ENCODE results near the gene LHFPL6.

LHFPL6 gene

GRCh38 chr13:39379667-39380655 is 223.0 kb downstream of the LHFPL6 start:
- DNase-seq: no peak

- DNase-seq: no peak
Measured at GRCh38 chr13:39379118-39379517, 223.9 kb downstream of the LHFPL6 start.

- no peak for DNase-seq
Measured at GRCh38 chr13:39378306-39378705, 224.7 kb downstream of the LHFPL6 start.

GRCh38 chr13:39377699-39378098 is 225.3 kb downstream of the LHFPL6 start:
- DNase-seq: no peak

- DNase-seq: no peak
Measured at GRCh38 chr13:39376076-39376475, 226.9 kb downstream of the LHFPL6 start.

GRCh38 chr13:39375601-39376000 is 227.4 kb downstream of the LHFPL6 start:
- no peak for DNase-seq

- no peak for DNase-seq
Measured at GRCh38 chr13:39374741-39375189, 228.2 kb downstream of the LHFPL6 start.

GRCh38 chr13:39373145-39373544 is 229.8 kb downstream of the LHFPL6 start:
- no peak for DNase-seq

GRCh38 chr13:39371706-39372105 is 231.3 kb downstream of the LHFPL6 start:
- no peak for DNase-seq

GRCh38 chr13:39370554-39370953 is 232.4 kb downstream of the LHFPL6 start:
- no peak for DNase-seq

GRCh38 chr13:39370048-39370447 is 232.9 kb downstream of the LHFPL6 start:
- no peak for DNase-seq

GRCh38 chr13:39369161-39369890 is 233.7 kb downstream of the LHFPL6 start:
- DNase-seq: no peak

- no peak for DNase-seq
Measured at GRCh38 chr13:39365879-39366278, 237.1 kb downstream of the LHFPL6 start.

- no peak for DNase-seq
Measured at GRCh38 chr13:39364947-39365468, 238.0 kb downstream of the LHFPL6 start.

- DNase-seq: no peak
Measured at GRCh38 chr13:39363382-39363772, 239.6 kb downstream of the LHFPL6 start.

GRCh38 chr13:39362652-39363381 is 240.2 kb downstream of the LHFPL6 start:
- DNase-seq: no peak

- no peak for DNase-seq
Measured at GRCh38 chr13:39353988-39354387, 249.0 kb downstream of the LHFPL6 start.

GRCh38 chr13:39350461-39350881 is 252.5 kb downstream of the LHFPL6 start:
- DNase-seq: no peak

- DNase-seq: no peak
Measured at GRCh38 chr13:39349391-39349960, 253.5 kb downstream of the LHFPL6 start.

- no peak for DNase-seq
Measured at GRCh38 chr13:39347926-39348901, 254.8 kb downstream of the LHFPL6 start.

- no peak for DNase-seq
Measured at GRCh38 chr13:39345982-39346381, 257.0 kb downstream of the LHFPL6 start.
